IPS DF 4.7 (cell line): ENCODE results near the gene UBE2V1.
A peak's percentile ranks its signal among the peaks of the same experiment; 100 is the strongest.
"Not testable (repeated sequence)": the region's sequence is repeated elsewhere in the genome, so short reads cannot be mapped to it uniquely, and the experiment has no call there.

ENCODE experiments used
- DNase-seq: peaks from one replicate; pipeline ENCODE4 v3.0.0-alpha.2; 2013; ENCODE audit warnings: low spot score; ENCODE audit errors: extremely low read depth

UBE2V1 gene

DNA sequence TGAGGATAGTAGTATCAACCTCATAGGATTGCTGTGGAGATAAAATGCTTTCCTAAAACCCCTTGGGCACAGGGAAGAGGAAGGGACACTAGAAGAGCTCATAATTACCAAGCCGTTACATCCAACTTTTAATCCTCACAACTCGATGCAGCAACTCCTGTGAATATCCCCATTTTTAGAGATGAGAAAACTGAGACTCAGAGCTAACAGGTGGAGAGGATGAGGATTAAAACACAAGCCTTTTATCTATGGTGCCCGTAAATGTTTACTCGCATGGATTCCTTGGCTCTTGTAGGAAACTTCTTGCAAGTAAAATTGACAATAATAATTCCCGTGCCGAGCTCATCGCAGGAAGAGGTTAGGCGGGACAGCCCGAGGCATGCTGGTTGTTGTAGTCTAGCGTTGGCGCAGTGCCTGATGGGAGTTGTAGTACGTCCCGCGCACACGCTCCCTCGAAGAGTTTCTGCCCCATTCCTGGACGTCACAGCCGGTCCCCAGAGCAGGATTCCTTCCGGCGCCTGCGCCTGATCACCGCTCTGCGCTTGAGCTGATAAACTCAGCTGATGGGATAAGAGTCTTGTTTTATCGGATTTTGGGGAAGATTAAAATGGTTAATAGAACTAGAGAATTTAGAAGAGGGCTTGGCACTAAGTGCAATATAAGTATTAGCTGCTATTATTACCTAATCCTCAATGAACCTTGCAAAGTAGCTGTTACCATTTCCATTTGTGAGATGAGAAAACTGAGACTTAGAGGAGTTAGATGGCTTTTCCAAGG, 2.8 kb upstream of the UBE2V1 start:
- DNase-seq = peak; percentile 79

DNA sequence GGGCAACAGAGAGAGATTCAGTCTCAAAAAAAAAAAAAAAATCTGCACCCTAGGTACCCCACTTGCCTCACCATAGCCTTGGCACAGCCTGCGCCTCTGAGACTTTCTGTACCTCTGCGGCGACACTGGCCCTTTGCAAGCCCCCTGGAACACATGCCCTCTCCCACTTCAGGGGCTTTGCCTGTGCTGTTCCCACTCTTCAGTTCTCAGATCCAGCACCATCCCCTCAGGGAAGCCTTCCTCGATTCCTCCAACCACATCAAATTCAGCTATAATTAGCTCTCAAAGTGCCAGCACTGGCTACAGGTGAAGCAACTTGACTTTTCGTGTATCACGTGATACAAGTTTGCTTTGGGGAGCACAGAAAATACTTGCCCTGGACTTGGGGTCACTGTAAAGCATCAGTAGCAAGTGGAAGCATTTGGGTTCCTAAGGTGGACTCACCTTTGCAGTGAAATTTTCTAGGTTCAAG, 2.1 kb upstream of the UBE2V1 start:
- DNase-seq = no peak

DNA sequence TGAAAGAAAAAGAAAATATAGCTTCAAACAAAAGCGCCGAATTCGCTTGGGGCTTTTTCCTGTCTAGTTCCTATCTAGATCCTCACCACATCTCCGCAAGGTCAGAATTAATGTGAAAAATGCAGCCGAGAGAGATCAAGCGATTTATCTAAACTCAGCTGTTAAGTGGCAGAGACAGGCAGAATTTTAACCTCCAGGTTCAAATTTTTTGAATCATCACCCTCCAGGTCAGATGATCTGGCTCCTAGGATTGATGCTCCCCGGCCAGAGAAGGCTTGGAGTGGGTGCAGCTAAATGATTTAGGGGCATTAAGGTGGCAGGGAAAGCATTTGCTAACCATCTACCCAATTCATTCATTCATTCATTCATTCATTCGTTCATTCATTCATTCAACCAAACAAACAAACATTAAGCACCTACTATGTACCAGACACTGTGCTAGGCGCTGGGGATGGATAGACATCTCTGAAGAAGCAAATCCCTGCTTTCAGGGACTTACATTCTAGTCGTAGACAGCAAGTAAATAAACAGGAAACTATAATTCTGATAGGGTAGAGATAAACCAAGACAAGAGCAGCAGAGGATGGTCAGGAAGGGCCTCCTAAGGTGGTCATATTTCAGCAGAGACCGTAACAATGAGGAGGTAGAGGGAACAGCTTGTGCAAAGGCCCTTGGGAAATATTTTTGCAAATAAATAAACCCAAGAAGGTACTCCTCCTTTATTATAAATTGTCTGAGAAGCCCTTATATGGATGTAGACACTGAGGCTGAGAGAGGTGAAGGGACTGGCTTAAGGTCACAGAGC, 672 bp upstream of the UBE2V1 start:
- no peak for DNase-seq

DNA sequence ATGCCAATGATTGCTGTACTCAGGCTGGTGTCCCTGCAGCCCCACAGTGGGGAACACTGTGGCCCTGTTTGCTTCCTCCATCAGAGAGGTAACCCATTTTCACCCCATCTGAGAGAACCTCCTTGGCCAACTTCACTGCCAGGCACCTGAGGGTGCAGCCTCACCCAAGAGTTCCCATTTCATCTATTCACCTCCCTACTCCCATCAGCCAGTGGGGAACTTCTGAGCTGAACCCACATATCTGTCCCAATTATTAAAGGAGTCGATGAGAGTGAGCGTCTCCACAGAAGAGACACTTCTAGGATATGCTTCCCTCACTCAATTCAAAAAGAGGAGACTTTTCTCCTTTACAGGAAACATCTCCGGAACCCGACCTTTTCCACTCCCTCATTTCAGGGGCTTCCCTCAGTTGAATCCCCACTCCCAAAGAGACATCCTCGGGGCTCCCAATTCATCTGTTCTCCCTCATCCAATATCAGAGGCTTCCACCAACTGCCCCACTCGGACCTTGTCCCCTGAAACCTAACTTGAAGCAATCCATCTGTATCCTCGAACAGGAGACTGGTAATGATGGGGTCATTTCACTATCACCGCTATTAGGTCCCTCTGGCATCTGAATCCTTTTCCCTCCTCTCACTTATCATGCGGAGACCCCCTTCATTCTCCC, 988 bp downstream of the UBE2V1 start:
- DNase-seq = no peak

DNA sequence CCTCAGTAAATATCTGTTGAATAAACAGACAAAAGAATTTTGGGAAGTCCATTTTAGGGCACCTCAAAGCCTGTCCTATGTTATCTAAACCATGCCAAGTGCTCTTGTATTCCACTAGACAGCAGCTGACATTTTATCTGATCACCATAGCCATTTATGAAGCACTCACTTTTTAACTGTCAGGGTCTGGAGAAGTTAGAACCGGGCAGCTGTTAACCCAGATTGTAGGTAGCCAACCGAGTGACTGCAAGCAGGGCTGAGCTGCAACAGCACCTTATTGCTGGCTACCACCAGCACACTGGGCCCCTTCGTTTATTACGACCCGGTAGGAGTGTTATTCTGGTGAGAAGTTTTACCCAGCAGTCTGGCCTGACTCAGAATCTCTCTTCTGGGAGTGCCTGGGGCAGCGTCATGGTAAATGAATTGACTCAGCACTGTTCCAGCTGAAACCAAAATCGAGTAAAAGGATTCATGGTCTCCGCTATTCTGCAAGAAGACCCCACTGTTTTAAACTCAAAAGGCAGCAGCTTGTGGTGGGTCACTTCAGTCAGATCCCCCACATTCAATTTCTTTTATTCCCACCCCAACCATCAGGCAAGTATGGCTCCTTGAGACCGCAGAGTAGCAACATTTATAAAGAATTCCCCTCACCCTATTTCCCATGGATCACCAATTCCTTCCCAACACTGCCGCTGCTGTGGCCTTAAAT, 1.7 kb downstream of the UBE2V1 start:
- DNase-seq = no peak

- no peak for DNase-seq
These were observed 2.6 kb downstream of the UBE2V1 start for GRCh38 chr20:50110141-50111047.

DNA sequence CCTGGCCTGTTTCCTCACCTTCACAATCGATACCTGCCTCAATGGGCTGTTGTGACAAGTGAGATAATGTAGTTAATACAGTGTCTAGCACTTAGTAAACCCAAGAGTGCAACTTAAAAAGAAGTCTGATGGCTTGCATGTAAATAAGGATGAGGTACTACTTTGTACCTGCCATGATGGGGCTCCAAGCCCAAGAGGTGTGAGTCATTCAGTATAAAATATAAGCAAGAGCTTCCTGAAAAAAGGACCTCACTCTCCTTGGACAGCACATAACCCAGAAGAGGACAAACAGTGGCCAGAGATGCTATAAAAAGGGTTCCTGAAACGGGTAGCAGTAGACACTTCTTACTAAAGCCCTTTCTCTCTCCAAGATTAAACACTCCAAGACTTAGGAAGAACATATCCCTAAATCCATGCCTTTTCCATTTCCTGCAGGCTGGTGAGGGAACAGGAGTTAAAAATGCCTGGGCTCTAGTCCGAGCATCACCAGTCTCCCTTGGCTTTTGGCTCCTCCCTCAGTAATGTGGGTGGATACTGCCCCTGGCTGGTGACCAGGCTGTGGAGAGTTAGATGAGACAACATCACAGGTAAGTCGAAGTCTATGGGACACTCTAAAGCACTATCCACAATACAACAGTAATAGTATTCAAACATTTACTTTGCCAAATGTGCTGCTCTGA, 4.3 kb downstream of the UBE2V1 start:
- DNase-seq = no peak

DNA sequence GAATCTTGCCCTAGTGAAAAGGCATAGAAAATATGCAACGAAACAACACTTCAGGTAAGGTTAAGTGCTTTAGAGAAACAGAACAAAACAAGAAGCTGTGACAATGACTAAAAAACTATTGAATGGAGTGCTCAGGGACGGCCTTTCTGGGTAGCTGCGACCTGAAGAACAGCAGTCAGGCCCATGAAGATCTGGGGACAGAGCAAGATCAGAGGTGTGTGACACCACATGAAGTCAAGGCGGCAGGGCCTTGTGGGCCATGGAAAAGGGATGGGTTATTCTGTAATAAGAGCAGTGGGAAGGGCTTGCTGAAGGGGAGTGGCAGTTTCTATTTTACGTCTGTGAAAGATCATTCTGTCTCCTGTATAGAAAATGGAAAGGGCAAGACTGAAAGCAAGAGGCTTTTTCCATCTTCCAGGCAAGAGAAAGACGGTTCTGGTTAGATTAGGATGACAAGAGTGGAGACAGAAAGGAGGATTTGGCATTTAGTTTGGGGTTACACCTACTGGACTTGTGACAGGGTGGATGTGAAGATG, 5.1 kb downstream of the UBE2V1 start:
- DNase-seq = no peak

DNA sequence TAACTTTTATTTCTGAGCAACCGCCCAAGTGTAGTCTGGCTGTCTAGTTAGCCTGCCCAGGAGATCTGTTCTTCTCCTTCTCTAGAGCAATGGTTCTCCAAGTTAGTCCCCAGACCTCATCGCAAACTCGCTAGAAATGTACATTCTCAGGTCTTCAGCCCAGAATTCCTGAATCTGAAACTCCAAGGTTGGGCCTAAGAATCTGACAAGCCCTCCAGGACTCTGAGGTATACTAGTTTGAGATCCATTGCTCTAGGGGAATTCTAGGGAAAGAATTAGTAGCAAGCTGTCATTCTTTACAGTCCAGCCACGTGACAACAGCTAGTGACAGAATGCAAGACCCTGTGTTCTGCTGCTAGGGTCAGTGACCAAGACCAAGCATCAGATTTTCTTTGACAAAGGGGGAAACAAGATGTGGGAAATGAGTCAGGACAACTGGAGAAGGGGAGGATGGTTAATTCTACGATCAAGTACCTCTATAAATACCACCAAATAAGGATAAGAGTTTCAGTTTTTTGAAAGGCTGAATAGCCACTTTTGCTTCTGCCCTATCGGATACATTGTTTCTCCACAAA, 5.8 kb downstream of the UBE2V1 start:
- no peak for DNase-seq

GRCh38 chr20:50106669-50107068, 6.3 kb downstream of the UBE2V1 start:
- not testable (repeated sequence) for DNase-seq

- DNase-seq = not testable (repeated sequence)
These were observed 9.4 kb downstream of the UBE2V1 start for GRCh38 chr20:50103464-50104107.

- not testable (repeated sequence) for DNase-seq
These were observed 10.4 kb downstream of the UBE2V1 start for GRCh38 chr20:50102551-50102950.

- DNase-seq = no peak
These were observed 11.1 kb downstream of the UBE2V1 start for GRCh38 chr20:50101887-50102286.

GRCh38 chr20:50101281-50101680, 11.7 kb downstream of the UBE2V1 start:
- DNase-seq = no peak

- DNase-seq = no peak
These were observed 12.4 kb downstream of the UBE2V1 start for GRCh38 chr20:50100552-50100951.

DNA sequence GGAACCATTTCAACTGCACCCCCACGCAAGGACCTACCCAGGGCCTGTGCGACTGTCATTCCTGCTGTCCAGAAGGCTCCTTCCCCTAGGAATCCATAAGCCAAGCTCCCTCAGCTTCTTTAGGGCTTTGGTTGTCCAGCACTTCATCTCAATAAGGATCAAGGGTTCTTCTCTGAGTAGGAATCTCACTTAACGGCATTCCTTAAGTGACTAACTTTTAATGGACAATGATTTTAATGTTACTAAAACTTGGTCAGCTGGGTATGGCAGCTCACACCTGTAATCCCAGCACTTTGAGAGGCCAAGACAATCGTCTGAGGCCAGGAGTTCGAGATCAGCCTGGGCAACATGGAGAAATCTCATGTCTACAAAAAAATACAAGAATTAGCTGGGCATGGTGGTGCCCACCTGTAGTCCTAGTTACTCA, 13.4 kb downstream of the UBE2V1 start:
- DNase-seq = no peak

- DNase-seq = no peak
These were observed 13.8 kb downstream of the UBE2V1 start for GRCh38 chr20:50099113-50099512.

GRCh38 chr20:50098259-50098658, 14.7 kb downstream of the UBE2V1 start:
- no peak for DNase-seq

- no peak for DNase-seq
These were observed 15.1 kb downstream of the UBE2V1 start for GRCh38 chr20:50097843-50098242.
